ENCODE results near the gene CCDC51. TPM values are rescaled to one million over a fixed set of nuclear protein-coding genes. Genes with fewer than 3 reads are reported as not detected.

CCDC51 gene
- total and polyA plus RNA-seq, 2 experiments from 2014 or later, result 18.6 to 31.4 TPM

DNA sequence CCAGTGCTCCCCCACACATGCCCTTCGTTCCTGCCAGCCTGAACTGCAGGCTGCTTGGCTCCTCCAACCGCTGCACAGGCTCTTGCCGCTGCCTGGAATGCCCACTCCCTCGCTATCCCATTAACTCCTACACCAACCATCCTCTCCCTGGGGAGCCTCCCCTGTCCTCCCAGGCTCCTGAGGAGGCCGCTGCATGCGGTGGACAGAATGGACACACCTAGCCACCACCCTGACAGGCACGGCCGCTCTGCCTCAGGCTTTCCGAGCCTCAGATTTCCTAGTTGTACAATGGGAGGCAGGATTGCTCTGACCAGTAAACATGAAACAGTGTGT, 12.3 kb downstream of the CCDC51 start:
- Histone ChIP-seq H3K9me3 (ENCODE audit: low read depth) (no peaks in the 10 kb centered on the region), H3K4me3 (no peak overlapping the region), H3K36me3 (no peaks in the 10 kb centered on the region), H3K27ac (no peak overlapping the region), H3K4me1 (ENCODE audit: low read depth) (peaks cover 33% of the 10 kb centered on the region), H3K27me3 (no peaks in the 10 kb centered on the region)
- DNase-seq (ENCODE audit: low read depth in 1 of 2, low spot score in 1 of 2), result no peak
- TF ChIP-seq, protein P1, sequence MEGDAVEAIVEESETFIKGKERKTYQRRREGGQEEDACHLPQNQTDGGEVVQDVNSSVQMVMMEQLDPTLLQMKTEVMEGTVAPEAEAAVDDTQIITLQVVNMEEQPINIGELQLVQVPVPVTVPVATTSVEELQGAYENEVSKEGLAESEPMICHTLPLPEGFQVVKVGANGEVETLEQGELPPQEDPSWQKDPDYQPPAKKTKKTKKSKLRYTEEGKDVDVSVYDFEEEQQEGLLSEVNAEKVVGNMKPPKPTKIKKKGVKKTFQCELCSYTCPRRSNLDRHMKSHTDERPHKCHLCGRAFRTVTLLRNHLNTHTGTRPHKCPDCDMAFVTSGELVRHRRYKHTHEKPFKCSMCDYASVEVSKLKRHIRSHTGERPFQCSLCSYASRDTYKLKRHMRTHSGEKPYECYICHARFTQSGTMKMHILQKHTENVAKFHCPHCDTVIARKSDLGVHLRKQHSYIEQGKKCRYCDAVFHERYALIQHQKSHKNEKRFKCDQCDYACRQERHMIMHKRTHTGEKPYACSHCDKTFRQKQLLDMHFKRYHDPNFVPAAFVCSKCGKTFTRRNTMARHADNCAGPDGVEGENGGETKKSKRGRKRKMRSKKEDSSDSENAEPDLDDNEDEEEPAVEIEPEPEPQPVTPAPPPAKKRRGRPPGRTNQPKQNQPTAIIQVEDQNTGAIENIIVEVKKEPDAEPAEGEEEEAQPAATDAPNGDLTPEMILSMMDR (IDR thresholded peaks at IDR 0.05; ENCODE audit: low read depth, low read length), result no peak

DNA sequence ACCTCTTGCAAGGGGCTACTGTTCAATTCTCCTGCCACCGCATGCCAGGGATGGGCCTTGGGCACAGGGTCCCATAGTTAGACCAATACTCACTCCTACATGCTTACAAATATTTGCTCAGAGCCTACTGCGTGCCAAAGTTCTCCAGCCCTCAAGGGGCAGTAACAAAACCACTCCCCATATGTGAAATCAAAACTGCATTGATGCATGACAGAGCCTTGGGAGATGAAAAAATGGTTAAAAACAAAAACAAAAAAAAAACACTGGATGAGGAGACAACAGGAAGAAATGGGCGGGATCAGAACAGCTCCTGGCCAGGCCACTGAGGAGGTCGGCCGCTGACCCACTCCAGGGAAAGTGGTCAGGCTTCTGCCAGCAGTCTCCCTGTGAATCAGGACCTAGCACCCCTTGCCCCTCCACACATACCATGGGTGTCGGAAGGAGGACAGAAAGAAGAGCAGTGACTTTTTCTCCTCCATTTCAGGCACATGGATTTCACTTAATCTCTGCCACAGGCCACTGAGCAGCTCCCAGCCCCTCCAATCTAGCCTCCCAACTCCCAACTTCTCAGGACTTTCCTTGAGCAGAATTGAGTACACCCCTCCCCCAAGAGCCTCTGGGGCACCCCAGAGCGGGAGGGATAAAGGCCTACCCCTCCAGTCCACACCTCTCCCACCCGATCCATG, 12.8 kb downstream of the CCDC51 start:
- DNase-seq (ENCODE audit: low read depth in 1 of 2, low spot score in 1 of 2), result no peak
- TF ChIP-seq, protein P1 (IDR thresholded peaks at IDR 0.05; ENCODE audit: low read depth, low read length), result no peak
- Histone ChIP-seq H3K9me3 (ENCODE audit: low read depth) (no peaks in the 10 kb centered on the region), H3K27me3 (no peaks in the 10 kb centered on the region), H3K36me3 (no peaks in the 10 kb centered on the region), H3K4me3 (no peak overlapping the region), H3K27ac (peak overlapping the region; percentile 70), H3K4me1 (ENCODE audit: low read depth) (peaks cover 33% of the 10 kb centered on the region)

DNA sequence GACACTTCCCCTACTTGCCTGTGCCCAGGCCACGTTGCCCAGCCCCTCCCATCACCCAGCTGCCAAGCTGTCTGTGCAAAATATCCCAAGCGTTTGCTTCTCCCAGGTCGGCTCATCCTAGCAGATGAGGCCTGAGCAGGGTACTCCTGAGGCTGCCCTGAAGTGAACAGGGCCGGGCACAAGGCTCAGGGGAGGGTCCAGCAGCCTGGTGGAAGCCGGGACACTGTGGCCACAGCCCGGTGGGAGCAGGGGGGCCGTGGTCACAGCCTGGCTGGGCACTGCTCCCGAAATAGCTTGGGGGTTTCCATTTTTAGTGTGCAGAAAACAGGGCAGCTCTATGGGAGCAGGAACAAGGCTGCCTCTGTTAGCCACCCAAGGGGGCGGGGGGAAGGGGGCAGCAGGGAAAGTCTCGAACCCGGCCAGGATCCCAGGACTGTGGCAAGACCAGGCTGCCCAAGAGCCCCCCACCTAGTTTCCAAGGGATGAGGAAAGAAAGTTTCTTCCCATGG, 13.5 kb downstream of the CCDC51 start:
- TF ChIP-seq, protein P1 (IDR thresholded peaks at IDR 0.05; ENCODE audit: low read depth, low read length), result no peak
- Histone ChIP-seq H3K36me3 (no peaks in the 10 kb centered on the region), H3K27ac (peak overlapping the region; percentile 70), H3K9me3 (ENCODE audit: low read depth) (no peaks in the 10 kb centered on the region), H3K4me1 (ENCODE audit: low read depth) (peaks cover 33% of the 10 kb centered on the region), H3K4me3 (no peak overlapping the region), H3K27me3 (no peaks in the 10 kb centered on the region)
- no peak for DNase-seq (ENCODE audit: low read depth in 1 of 2, low spot score in 1 of 2)

DNA sequence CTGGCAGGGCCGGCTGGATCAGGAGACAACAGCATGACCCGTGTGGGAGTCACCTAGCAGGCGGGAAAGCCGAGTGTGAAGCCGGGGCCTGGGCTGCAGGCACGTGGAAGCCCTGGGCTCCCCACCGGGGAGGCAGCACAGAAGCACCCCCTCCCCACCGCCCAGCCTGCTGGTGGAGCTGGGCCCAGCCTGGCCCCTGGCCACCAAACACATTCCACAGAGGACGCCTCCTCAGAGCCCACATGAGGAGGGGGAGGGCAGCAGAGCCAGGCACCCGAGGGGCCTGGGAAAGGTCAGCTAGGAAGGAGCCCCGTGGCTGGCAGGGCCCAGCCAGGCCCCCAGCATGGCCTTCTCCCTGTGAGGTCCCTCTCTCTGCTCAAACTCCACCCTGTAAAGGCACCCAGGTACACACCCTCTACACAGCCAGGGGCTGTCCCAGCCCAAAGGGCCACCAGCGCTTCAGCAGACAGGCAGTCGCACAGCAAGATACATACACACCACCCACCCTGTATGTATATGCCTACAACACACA, 14.6 kb downstream of the CCDC51 start:
- H3K9me3 ChIP-seq (ENCODE audit: low read depth), result no peaks in the 10 kb centered on the region
- peak; percentile 26 to 46 for DNase-seq (ENCODE audit: low read depth in 1 of 2, low spot score in 1 of 2)
- H3K4me1 ChIP-seq (ENCODE audit: low read depth), result peaks cover 33% of the 10 kb centered on the region
- TF ChIP-seq, protein P1 (IDR thresholded peaks at IDR 0.05; ENCODE audit: low read depth, low read length), result no peak
- H3K36me3 ChIP-seq, result no peaks in the 10 kb centered on the region
- peak overlapping the region; percentile 70 for H3K27ac ChIP-seq
- no peak overlapping the region for H3K4me3 ChIP-seq
- no peaks in the 10 kb centered on the region for H3K27me3 ChIP-seq

DNA sequence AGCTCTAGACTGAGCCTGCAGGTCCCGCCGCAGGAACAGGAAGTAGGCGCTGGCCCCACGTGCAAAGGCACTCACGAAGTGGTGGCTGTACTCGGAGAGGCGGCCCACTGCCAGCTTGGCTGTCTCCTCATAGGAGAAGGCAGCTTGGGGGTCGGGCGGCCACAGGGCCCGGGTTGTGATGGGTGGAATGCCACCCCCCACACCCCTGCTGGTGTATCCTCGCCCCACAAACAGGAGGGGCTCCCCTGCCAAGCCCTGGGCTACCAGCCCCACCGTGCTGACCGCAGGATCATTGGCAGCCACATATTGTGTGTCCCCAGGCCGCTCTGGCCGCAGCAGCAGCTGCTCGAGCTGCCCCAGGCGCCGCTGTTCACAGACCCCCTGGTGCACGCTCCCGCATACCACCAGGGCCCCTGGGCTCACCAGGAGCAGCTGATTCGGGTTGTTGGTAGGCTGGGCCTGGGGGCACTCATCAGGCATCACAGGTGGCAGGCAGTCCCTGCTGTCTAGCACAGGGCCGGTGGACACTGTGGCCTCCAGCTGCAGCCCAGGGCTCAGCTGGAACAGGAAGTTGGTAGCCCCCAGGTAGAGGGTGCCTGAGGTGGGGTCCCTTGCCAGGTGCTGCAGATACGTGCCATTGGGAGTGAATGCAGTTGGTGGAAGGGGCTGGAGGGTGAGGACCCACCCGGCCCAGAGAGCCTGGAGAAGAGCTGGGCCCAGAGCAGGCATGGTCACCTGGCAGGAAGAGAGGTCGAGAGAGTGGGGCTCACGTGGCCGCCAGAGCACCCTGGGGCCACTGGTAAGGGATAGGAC, 15.8 kb downstream of the CCDC51 start:
- no peaks in the 10 kb centered on the region for H3K36me3 ChIP-seq
- peaks cover 30% of the 10 kb centered on the region for H3K4me1 ChIP-seq (ENCODE audit: low read depth)
- TF ChIP-seq, protein P1 (IDR thresholded peaks at IDR 0.05; ENCODE audit: low read depth, low read length), result no peak
- no peak overlapping the region for H3K4me3 ChIP-seq
- no peaks in the 10 kb centered on the region for H3K27me3 ChIP-seq
- no peak overlapping the region for H3K27ac ChIP-seq
- no peaks in the 10 kb centered on the region for H3K9me3 ChIP-seq (ENCODE audit: low read depth)
- DNase-seq (ENCODE audit: low read depth in 1 of 2, low spot score in 1 of 2), result no peak
